HG02970 (cell line): ENCODE data around the gene SLC17A8.
"Not testable (repeated sequence)": the region's sequence is repeated elsewhere in the genome, so short reads cannot be mapped to it uniquely, and the experiment has no call there.

Source experiments
- ATAC-seq: cut with Tn5 transposase; IDR thresholded peaks from one replicate; pipeline ENCODE4 v1.9.1; 2021; ENCODE audit warnings: mild to moderate bottlenecking, moderate library complexity, moderate number of reproducible peaks; ENCODE audit not compliant: unreplicated experiment, low FRiP score

The SLC17A8 gene

DNA sequence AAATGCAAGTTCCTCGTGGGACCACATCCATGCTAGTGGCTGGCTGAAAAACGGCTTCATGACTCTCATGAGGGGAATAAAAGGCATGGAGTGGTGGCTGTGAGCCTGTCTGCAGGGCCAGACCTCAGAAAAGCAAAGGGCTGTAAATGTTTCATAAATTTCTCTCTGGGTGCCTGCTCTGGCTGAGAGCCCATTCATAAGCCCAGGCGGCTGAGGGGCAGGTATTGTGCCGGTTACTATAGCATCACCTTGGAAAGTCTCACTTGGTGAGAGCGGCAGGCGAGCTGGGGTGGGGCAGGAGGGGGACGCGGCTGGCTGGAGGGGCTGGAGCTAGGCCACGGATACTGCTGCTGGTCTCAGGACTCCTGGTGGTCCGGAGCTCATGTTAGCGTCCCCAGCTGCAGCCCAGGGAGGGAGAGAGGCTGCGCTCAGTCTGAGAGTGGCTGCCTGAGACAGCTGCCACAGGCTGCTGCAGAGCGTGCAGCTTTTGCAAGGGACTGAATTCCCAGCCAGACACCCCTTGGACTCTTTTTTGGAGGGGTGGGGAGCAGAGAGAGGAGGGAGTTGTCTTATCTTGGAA is at the start of gene SLC17A8:
SLC17A8 (plus strand) TSS at position 431 of the 580 bp plus-strand sequence. CDS start 318 bp downstream, outside the sequence.
- ATAC-seq: no peak

DNA sequence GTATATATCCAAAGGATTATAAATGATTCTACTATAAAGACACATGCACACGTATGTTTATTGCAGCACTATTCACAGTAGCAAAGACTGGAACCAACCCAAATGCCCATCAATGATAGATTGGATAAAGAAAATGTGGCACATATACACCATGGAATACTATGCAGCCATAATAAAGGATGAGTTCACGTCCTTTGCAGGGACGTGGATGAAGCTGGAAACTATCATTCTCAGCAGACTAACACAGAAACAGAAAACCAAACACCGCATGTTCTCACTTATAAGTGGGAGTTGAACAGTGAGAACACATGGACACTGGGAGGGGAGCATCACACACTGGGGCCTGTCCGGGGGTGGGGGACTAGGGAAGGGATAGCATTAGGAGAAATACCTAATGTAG is 48.7 kb upstream of the SLC17A8 start:
- not testable (repeated sequence) for ATAC-seq

DNA sequence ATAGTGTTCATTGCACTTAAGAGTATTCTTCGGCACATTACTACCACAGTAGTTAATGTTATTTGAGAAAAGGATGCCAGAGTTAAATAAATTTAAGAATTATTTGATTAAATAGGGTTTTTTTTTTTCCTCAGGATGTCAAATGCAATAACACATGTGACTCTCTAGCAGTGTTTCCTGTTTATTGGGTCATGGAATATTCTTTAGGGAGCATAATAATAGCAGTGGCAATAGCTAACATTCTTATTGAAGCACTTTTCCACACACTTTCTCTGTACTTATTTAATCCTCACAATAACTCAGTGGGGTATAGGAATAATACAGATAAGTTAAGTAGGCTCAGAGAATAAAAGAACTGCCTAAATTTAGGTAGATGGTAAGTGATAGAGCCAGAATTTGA is 45.6 kb upstream of the SLC17A8 start:
- no peak for ATAC-seq

DNA sequence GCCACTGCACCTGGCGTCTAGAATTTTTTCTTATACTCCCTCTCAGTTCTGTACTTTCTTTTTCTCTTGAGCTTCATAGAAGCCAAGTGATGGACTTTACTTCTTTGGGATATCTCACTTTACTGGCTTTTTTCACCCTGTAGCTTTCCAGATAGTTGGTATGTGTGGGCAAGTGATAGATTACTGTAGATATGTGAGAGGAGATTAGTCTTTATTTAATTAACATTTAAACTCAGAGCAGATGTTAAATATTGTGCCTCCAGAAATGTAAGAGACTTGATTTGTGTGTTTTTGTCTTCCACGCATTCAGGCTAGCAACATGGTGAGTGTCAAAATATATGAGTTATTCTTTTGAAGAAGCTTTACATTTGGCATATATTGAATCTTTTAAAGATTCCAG is 39.5 kb upstream of the SLC17A8 start:
- no peak for ATAC-seq

DNA sequence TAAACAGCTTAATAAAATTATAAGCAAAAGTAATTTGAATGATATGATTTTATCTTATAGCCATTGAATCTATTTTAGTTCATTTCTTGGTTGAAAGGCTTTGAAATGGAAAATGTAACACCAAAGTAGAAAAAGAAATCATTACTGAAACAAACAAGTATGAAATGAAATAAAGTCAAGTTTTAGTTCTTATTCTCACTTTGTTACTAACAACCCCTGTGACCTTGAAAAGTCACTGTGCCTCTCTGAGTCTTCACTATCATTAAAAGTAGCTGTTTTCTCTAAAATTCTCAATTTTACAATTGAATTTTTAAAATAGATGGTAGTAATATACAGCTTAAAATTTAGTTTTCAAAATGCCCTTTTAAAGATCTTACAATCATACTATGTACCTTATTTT is 32.4 kb upstream of the SLC17A8 start:
- ATAC-seq: no peak

DNA sequence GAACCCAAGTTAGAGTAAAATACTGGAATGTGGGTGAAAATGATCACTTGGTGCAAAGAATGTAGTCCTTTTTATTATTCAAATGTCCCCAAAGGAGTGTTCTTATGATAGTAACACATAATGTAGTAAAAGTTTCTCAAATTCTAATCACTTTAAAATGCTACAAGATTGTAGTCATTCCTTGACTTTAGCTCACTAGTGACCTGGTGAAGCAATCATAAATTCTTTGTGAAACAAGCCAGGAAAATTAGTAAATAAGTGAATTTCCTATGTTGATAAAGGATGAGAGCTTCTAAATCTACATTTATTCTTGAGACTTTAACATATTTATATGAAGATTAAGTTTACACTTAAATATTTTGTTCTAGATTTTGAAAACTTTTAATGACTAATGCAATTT is 30.7 kb upstream of the SLC17A8 start:
- ATAC-seq: no peak

DNA sequence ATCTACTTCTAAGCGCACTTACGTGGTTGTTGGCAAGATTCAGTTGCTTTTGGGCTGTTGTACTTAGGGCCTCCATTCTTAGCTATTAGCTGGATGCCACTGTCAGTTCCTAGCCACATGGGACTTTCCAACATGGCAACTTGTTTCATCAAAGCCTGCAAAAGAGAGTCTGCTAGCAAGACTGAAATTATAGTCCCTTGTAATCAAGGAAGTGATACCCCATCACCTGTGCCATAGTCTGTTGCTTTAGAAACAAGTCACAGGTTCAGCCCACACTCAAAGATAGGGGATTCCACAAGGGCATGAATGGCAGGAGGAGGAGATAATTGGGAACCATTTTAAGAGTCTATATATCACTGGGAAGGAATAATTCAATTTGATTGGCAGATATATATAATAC is 27.1 kb upstream of the SLC17A8 start:
- peak; percentile 61 for ATAC-seq

DNA sequence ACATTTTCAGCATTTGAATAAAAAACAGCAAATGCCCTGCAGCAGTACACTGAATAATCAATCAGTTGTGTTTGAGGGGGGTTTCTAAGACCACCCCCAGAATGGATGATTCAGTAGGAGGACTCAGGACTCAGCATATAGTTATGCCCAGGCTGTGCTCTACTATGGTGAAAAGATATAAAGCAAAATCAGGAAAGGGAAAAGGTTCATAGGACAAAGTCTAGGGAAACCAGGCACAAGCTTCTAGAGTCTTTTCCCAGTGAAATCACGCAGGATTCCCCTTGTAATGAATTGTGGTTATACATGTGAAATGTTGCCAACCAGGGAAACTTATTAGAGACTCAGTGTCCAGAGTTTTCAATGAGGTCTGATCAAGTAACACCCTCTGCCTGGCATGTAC is 25.0 kb upstream of the SLC17A8 start:
- ATAC-seq: no peak

DNA sequence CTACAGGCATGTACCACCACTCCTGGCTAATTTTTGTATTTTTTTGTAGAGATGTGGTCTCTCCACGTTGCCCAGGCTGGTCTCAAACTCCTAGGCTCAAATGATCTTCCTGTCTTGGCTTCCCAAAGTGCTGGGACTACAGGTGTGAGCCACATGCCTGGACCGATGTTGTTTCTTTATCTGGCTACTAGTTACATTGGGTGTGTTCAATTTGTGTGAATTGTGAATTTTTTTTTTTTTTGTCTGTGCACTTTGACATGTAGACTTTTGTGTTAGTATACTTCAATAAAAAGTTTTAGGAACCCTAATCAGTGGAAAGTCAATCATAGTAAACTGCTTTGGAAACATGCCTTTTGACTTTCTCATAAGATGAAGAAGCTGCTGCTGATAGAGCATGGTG is 24.0 kb upstream of the SLC17A8 start:
- ATAC-seq: no peak

DNA sequence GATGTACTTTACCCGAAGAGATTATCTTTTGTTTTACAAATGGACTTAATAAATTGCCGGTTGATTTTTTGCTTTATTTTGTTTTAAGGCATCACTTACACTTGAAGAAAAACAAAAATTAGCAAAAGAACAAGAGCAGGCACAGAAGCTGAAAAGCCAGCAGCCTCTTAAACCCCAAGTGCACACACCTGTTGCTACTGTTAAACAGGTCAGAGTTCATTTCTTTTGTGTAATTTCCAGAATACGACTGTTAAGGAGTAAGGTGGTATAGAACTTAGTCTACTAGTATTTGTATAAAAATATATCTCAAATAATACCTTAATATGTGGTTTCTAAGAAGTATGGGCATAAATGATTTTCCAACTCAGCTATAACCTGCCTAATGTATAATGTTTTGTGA is 19.6 kb upstream of the SLC17A8 start:
- no peak for ATAC-seq

DNA sequence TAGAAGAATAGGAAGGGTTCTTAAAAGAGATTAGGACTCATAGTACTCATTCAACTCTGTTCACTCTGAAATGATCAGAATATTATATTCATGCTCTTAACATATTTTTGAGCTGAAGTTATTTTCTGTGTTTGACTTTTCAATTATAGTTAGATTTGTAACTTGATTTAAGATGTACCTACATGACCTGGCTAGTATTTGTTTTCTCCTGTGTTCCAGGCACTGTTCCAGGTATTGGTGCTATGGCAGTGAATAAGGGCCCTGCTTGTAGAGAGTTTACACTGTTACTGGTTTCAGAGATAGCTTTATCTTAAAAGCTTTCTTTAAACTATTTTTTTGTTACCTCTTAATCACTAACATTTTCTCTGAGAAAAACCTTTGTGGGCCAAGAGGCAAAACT is 19.1 kb upstream of the SLC17A8 start:
- no peak for ATAC-seq

DNA sequence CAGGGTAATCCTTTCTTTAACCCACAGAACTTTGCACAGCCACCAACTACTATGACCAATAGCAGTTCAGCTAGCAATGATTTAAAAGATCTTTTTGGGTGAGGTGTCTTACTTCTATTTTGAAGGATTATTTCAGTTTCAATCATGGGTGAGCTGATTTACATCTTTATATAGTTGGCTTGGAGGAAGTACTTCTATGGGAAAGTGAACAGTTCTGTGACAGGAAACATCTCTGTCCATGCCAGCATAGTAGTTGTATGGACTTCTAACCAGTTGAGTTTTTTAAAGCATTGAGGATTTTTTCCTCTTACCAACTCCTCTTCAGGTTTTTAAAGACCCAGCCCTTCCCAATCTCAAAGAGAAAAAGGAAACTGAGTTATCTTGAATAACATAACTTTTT is 17.8 kb upstream of the SLC17A8 start:
- no peak for ATAC-seq

DNA sequence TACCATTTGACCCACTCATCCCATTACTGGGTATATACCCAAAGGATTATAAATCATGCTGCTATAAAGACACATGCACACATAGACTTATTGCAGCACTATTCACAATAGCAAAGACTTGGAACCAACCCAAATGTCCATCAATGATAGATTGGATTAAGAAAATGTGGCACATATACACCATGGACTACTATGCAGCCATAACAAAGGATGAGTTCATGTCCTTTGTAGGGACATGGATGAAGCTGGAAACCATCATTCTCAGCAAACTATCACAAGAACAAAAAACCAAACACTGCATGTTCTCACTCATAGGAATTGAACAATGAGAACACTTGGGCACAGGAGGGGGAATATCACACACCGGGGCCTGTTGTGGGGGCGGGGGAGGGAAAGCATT is 14.0 kb upstream of the SLC17A8 start:
- ATAC-seq: not testable (repeated sequence)

DNA sequence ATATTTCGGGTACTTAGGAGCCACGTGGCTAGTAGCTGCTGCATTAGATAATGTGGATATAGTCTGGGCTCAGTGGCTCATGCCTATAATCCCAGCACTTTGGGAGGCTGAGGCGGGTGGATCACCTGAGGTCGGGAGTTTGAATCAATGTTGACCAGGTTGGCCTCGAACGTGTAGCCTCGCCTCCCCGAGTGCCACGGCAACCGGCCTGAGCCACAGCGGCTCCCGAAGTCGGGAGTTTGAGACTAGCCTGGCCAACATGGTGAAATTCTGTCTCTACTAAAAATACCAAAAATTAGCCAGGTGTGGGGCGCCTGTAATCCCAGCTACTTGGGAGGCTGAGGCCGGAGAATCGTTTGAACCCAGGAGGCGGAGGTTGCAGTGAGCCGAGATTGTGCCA is 12.5 kb upstream of the SLC17A8 start:
- ATAC-seq: not testable (repeated sequence)

DNA sequence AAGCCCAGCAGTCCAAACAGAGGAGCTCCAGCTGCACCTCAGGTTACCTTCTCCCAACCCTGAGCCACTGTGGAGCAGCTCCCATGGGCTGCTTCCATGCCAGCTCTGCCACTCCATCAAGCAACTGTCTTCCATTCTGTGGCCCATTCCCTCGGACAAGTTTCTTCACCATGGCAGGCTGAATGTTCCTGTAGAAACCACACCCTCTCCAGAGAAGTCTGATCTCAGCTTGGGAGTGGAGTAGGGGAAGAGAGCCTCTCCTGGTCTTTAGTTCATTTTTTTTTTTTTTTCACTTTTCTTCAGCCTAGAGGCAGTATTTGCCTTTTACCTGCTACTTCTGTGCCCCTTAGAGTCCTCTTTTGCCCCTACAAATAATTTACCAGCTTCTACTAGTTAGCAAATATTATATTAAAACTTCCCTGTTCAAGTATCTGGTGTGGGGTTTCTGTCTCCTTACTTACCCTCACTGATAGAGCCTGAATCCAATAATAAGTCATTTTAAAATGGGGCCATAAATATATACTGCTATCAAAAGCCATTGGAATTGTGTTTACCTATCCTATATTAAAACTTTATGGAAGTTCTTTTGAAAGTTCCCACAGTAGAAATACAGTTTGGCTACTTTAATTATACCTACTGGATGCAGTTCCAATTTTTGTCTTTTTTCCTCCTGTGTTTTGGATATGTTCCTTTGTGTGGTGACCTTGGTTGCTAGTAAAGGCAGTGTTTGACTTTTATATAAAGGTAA is 11.7 kb upstream of the SLC17A8 start:
- no peak for ATAC-seq

DNA sequence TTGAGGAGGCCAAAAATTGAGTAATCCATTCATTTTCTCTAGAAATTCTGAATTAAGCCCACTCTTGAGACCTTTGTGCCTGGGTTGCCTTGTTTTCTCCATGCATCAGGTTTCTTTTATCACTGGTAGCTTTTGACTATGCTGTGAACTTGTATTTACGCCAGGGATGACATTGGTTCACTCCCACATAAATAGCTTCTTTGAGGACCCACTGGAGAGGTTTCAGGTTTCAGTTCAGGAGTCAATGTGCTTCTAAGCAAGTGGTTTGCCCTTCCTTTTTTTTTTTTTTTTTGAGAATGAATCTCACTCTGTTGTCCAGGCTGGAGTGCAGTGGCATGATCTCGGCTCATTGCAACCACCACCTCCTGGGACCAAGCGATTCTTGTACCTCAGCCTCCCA is 10.2 kb upstream of the SLC17A8 start:
- no peak for ATAC-seq

DNA sequence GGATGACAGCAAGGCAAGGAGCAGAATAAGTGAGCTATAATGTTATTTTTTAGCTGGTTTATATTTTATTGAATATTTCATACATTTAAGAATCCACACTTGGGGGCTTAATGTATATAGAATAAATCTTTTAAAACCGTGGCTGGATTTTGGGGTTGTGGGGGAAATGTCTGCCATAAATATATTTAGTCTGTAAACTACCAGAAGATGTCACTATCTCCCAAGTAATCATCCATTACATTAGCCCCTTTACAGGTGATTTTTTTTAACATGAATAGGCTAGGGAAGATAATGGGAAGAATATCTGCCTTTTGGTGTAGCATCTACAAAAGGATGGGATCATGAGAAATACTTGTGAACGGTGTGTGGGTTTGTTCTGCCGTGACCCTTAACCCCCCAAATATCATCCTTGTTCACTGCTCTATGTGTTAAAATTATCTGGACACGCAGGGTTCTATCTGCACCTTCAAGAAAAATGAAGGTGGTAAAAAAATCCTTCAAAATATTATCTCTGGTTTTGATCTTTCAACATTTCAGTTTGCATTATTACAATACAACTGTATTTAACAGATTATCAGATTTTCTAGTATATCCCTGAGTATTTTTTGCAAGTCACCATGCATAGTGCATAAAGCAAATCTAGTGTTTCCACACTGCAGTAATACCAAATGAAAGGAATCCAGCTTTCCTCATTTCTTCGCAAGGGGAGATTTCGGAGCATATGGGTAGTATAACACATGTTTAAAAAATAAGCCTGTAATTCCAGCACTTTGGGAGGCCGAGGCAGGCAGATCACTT is 8.0 kb upstream of the SLC17A8 start:
- no peak for ATAC-seq

DNA sequence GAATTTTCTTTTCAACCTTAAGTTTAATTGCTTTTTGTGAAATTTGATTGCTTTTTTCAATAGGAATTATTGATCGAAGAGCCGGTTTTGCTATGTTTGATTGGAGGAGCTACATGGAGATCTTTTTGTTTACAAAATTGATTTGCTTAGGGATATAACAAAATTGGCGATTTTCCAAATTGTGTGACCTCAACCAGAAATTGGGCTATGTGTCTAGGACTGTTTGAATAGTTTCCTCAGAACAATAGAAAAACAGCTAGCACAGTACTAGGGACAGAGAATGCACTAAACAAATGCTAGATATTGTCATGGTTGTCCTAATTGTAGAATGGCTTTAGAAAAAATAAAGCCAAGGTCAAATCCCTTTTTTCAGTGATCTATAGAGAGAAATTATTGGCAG is 2.4 kb downstream of the SLC17A8 start:
- no peak for ATAC-seq

DNA sequence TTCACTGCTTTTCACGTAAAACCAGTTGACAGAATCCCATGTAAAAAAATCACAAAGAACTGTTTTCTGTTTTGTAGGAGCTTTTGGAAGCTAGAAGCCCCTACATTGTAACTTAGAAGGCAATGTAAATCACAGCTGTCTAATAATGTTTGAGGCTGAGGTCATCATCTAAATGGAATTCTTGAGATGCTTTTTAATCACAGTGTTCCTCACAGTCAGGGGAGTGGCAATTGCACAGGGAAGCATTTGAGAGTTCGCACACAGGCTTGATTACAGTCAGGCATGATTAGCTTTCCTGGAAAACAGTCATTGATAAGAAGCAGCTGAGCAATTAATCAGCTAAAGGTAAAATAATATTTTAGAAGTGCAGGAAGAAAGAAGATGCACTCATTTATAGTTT is 2.9 kb downstream of the SLC17A8 start:
- no peak for ATAC-seq

DNA sequence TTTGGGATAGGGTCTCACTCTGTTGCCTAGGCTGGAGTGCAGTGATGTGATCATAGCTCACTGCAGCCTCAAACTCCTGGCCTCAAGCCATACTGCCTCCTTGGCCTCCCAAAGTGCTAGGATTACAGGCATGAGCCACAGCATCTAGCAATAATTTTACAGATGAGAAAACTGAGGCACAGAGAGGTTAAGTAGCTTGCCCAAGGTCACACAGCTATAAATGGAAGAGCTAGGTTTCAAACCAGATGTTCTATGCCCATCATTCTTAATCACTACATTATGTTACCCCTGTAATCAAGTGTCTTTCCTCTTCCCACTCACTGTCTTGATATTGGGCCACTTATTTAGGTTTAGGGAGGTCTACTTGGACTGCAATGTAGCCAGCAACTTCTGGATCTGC is 3.6 kb downstream of the SLC17A8 start:
- no peak for ATAC-seq

DNA sequence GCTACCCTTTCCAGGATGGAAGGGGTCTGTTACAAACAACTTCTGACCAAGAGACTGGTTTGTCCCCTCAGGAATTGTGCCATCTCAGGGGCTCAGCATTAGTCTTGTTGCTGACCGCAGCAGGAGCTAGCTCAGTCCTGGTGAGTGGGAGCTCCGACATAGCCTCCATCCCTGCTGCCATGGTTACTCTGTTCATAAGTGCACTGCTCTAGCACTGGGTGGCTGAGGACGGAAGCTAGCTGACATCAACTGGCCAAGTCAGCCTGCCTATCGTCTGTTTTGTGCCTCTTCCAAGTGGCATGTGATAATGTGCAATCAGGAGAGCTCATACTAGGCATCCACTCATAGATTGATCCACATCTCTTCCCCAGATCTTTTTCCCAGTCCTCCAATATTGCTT is 7.5 kb downstream of the SLC17A8 start:
- ATAC-seq: no peak

DNA sequence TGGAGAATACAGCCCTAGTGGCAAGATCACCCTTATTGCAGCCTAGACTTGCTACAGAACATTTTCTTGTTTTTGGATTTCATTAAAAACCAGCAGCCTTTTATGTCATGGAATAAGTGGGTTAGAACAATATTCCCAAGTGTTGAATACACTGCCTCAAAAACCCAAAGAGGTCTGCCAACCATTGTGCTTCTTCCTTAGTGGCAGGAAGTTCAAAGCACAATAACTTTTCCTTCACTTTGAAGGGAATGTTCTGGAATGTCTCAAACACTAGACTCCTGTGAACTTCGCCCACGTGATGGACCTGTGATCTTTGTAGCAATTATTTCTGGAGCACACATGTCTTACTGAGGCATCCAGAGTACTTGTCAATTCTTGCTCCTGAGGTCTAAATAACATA is 8.5 kb downstream of the SLC17A8 start:
- no peak for ATAC-seq
